D721Med (cell line): ENCODE results near the gene HNRNPR.
A peak's percentile ranks its signal among the peaks of the same experiment; 100 is the strongest.

Source experiments
- DNase-seq: peaks from one replicate; pipeline ENCODE4 v3.0.0; 2011; ENCODE audit warnings: low spot score; ENCODE audit not compliant: insufficient read length
- FAIRE-seq: peaks from 2 replicates; lab custom pipeline; 2011; peaks lifted over from hg19 to GRCh38; lab: Jason Lieb, UNC
- TF ChIP-seq, protein P1 (sequence below): IDR thresholded peaks from 2 replicates; pipeline ENCODE4 v1.5.1; 2012; ENCODE audit warnings: mild to moderate bottlenecking, control low read depth; ENCODE audit not compliant: insufficient read depth; ENCODE audit errors: missing control alignments

HNRNPR gene

DNA sequence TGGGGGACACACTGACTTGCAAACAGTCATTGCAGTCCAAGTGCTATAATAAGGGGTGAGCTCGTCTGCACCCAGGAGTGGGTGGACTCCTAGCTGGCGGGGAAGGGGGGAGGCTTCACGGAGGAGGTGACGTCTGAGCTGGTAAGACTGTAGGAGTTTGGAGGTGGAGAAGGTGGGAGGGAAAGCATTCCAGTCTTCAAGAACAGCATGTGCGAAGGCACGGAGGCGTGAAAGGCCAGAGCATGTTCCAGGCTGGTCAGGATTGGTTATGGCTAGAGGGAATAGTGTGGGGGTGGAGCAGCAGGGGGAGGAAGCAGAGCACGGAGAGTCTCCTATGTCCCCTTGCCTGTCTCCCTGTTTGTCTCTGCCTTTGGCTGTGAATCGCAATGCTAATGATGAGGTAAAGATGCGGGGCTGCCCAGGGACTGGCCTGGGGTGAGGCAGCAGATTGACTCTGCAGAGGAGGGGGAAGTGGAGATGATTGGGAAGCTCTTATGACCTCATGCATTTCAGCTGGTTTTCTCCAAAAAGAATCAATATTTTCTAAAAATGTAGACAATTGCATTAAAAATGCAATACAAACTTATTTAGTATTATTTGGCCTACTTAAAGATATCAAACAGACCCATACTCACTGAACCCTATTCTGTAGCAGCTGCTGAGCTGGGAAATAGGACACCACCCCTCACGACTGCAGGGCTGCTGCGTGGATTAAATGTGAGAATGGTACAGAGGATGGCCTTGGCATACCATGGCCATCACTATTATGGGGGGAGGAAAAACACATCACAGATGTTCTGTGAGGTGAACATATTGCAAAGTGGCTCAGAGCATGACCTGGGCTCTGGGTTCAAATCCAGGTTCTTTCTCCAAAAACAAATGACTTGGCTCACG, 28.1 kb upstream of the HNRNPR start:
- FAIRE-seq (no peak), DNase-seq (no peak)
- TF ChIP-seq, protein P1, sequence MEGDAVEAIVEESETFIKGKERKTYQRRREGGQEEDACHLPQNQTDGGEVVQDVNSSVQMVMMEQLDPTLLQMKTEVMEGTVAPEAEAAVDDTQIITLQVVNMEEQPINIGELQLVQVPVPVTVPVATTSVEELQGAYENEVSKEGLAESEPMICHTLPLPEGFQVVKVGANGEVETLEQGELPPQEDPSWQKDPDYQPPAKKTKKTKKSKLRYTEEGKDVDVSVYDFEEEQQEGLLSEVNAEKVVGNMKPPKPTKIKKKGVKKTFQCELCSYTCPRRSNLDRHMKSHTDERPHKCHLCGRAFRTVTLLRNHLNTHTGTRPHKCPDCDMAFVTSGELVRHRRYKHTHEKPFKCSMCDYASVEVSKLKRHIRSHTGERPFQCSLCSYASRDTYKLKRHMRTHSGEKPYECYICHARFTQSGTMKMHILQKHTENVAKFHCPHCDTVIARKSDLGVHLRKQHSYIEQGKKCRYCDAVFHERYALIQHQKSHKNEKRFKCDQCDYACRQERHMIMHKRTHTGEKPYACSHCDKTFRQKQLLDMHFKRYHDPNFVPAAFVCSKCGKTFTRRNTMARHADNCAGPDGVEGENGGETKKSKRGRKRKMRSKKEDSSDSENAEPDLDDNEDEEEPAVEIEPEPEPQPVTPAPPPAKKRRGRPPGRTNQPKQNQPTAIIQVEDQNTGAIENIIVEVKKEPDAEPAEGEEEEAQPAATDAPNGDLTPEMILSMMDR = no peak

DNA sequence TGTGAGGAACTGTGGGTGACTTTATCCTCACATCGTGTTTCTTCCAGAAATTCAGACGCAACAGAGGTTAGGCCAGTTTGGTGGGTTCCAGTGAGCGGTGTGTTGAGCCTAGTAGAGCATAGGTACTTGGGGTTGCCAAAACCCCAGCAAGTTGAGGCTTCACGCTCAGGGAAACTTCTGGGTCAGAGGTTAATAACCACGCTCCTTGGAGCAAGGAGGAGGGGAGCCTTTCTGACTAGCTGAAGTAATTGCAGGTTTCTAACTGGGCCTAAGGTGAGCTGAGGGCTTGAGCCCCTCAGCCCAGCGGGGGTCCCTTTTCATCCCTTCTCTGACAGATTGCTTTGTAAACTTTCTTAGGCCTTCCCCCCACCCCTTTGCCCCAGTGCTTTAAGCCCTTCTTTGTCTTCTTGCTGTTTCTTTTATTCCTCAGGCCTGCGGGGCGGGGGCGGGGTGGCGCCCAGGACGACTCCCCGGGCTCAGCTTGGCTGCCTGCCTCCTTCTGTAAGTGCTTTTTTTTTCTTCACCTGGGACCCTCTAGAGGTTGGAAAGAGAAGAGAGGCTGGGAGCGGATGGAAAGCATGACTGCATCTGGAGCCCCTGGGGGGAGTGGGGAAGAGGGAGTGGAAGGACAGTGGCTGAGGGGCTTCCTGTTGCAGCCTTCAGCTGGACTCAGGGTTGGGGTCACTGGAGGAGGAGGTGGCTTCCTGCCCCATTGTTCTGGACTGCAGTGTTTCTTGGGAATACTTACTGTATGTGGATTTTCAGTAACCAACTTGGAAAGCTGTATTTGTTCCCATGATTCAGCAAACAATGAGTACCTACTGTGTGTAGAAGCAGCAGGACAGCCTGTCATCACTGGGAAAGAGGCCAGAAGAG, 26.9 kb upstream of the HNRNPR start:
- FAIRE-seq = no peak
- TF ChIP-seq, protein P1 = peak; percentile 10
- no peak for DNase-seq

DNA sequence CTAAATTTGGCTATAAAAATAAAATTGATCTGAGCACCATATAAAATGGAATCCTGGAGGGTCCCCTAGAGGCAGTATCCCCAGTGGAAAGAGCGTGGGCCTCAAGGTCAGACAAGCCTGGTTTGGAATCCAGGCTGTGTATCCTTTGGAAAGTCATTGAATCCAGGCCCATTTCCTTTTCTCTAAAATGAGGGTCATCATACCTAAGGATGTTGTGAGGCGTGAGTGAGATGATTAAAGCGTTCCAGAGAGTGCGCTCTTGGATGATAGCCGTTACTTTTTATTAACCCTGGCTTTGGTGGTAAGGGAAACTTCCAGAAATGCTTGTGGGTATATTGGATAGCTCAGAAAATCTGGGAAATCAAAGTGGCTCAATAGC, 26.2 kb upstream of the HNRNPR start:
- DNase-seq (no peak), FAIRE-seq (no peak)

DNA sequence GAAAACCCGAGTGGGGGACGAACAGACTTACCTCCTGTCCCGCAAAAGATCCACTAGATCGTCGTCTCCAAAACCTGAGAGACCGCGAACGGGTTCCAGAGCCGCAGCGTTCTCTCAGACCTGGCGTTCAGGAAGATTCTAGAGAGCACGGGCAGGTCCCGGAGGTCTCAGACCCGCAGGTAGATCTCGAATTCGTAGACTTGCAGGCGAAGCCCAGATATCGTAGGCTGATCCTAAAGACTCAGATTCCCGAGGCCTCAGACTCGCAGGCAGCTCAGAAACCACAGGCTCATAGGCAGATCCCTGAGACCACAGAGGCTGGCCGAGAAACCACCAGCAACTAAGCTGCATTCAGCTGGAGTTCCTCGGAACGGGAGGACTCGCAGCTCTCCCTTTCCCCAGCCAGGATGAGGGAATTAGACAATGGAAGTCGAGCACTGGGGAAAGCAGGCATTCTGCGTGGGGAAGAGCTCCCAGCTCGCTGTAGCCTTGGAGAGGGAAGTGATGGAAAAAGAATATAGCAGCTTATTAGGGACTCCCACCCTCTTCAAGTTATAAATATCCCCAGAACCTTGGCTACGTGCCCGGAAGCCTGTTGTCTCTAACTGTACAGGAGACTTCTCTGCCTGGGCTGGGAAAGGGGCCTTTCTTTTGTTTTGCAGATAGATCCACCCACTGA, 25.4 kb upstream of the HNRNPR start, which contains the start of gene ZNF436:
TSS of gene ZNF436 (minus strand) at position 502 of the 679 bp plus-strand sequence. CDS start 1,831 bp downstream, outside the sequence.
- FAIRE-seq (no peak), DNase-seq (no peak)
- TF ChIP-seq, protein P1 = no peak

More for the DNA sequence above, 26.2 kb upstream of the HNRNPR start:
- TF ChIP-seq, protein P1 = no peak

DNA sequence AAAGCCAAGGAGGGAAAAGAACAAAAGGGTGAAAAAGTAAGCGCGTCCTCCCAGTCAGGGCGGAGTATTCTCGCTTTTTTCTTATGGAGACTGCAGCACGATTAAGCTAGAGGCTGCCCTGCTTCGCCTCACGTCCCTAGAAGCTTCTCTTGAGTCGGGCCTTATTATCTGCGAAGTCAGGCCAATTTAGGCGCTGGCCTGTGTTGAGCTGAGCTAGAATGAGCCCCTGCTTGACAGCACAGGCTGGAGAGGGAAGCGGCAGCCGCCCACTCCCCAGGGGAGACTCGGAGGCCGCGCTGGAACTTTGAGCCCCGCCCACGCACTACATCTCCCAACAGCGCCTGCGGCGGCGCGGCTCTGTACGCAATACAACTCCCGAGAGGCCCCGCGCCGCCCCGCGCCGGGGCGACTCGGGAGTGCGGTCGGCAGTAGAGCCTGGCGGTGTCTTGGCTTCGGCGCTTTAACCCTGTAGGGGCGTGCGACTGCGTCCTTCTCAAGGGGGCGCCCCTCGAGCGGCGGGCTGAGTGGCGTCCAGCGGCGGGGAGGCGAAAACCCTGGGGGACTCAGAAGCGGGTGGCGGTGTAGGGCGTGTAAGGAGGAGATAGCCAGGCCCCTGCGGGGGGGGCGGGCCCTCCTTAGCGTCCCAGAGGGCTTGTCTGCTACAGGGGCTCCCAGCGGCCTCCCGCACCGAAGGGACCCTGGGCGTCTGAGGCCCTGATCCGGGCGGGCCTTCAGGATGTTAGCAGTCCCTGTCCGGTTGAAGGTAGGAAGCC, 24.7 kb upstream of the HNRNPR start:
- TF ChIP-seq, protein P1 = peak; percentile 16
- no peak for DNase-seq
- FAIRE-seq = no peak
